Thoracic aorta (tissue), 2 donors: ENCODE data around the gene NDUFV1. TPM values are rescaled to one million over a fixed set of nuclear protein-coding genes. Genes with fewer than 3 reads are reported as not detected.
"Not testable (repeated sequence)": the region's sequence is repeated elsewhere in the genome, so short reads cannot be mapped to it uniquely, and the experiment has no call there.

Source experiments
- ATAC-seq: fragments of 150-250 bp; one replicate; pipeline ENCODE4 v1.8.0; 2017; ENCODE audit warnings: low read depth; ENCODE audit not compliant: insufficient number of reproducible peaks, low FRiP score
- DNase-seq: peaks from one replicate; pipeline ENCODE4 v3.0.0-alpha.2; 2020; ENCODE audit warnings: low spot score
- H3K27ac ChIP-seq, 2 donors: fragments of 200-600 bp; sonication (generic); 1 replicate in 1 of 2; 2 replicates in 1 of 2; pipeline ENCODE4 v1.5.1; 2016; ENCODE audit warnings: mild to moderate bottlenecking in 2 of 2, moderate library complexity in 2 of 2
- H3K27me3 ChIP-seq: fragments of 200-600 bp; sonication (generic); replicated peaks from 2 replicates; pipeline ENCODE4 v1.6.0; 2016; ENCODE audit warnings: mild to moderate bottlenecking; ENCODE audit not compliant: insufficient read depth
- H3K36me3 ChIP-seq: fragments of 200-600 bp; sonication (generic); one replicate; pipeline ENCODE4 v1.5.1; 2016
- H3K4me1 ChIP-seq, 2 donors: fragments of 200-600 bp; sonication (generic); 1 replicate in 1 of 2; 2 replicates in 1 of 2; pipeline versions ENCODE4 v1.5.1 to v1.6.0; 2016; ENCODE audit warnings: low read depth in 2 of 2, mild to moderate bottlenecking in 1 of 2; ENCODE audit not compliant: control insufficient read depth in 1 of 2
- H3K4me3 ChIP-seq: fragments of 200-600 bp; sonication (generic); 2 replicates; pipeline ENCODE4 v1.5.1; 2016; ENCODE audit warnings: mild to moderate bottlenecking
- H3K9me3 ChIP-seq: fragments of 200-600 bp; sonication (generic); 2 replicates; pipeline ENCODE4 v1.5.1; 2016
- CTCF ChIP-seq: fragments of 200-600 bp; sonication (generic); IDR thresholded peaks from one replicate; pipeline ENCODE4 v1.5.1; 2019; ENCODE audit warnings: antibody characterized with exemption
- total RNA-seq, 2 donors: library from RNA; depleted of rRNA; stranded (reverse); fragments of >200 nt; gene quantifications; one replicate each; pipeline versions ENCODE4 v1.1.0 to v1.2.3, GENCODE V29; 2016

Gene NDUFV1
- total RNA-seq, 2 donors from 2014 or later = 240 to 252 TPM

DNA sequence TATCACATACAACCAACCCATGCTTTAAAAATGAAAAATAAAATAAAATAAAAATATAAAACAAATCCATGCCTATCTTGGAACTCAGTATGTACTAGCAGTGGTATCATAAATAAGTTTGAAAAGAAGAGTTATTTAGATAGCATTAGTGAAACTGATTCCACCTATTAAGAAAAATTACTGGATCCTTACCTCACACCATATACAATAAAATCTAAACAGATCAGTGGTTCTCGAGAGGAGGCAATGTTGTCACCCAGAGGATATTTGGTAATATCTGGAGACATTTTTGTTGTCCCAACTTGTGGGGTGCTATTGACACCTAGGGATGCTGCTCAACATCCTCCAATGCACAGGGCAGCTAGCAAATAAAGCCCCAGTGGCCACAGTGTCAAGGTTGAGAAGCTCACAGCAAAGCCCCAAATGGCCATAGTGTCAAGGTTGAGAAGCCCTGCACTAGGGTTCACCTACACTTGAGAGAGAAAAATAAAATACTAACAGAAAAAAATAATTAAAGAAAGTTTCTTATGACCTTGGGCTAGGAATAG lies 9.9 kb upstream of the NDUFV1 start:
- no peaks in the 10 kb centered on the region for H3K36me3 ChIP-seq
- ATAC-seq (no peak), DNase-seq (no peak)
- H3K27ac ChIP-seq = no peak overlapping the region
- no peak for TF ChIP-seq CTCF
- no peak overlapping the region for H3K4me3 ChIP-seq
- H3K9me3 ChIP-seq = no peaks in the 10 kb centered on the region
- peaks cover 7 to 23% of the 10 kb centered on the region in 2 donors for H3K4me1 ChIP-seq
- no peaks in the 10 kb centered on the region for H3K27me3 ChIP-seq

DNA sequence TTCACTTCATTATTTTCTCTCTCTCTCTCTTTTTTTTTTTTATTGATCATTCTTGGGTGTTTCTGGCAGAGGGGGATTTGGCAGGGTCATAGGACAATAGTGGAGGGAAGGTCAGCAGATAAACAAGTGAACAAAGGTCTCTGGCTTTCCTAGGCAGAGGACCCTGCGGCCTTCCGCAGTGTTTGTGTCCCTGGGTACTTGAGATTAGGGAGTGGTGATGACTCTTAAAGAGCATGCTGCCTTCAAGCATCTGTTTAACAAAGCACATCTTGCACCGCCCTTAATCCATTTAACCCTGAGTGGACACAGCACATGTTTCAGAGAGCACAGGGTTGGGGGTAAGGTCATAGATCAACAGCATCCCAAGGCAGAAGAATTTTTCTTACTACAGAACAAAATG lies 9.3 kb upstream of the NDUFV1 start:
- H3K9me3 ChIP-seq, H3K27ac ChIP-seq, H3K36me3 ChIP-seq, ATAC-seq, H3K27me3 ChIP-seq, DNase-seq, H3K4me3 ChIP-seq: not testable (repeated sequence)
- peaks cover 7 to 23% of the 10 kb centered on the region in 2 donors for H3K4me1 ChIP-seq

- H3K27ac ChIP-seq, H3K27me3 ChIP-seq, H3K36me3 ChIP-seq, H3K9me3 ChIP-seq, DNase-seq, H3K4me3 ChIP-seq, ATAC-seq: not testable (repeated sequence)
- peaks cover 7 to 20% of the 10 kb centered on the region in 2 donors for H3K4me1 ChIP-seq
Observed at GRCh38 chr11:67597963-67598362, 8.8 kb upstream of the NDUFV1 start.

DNA sequence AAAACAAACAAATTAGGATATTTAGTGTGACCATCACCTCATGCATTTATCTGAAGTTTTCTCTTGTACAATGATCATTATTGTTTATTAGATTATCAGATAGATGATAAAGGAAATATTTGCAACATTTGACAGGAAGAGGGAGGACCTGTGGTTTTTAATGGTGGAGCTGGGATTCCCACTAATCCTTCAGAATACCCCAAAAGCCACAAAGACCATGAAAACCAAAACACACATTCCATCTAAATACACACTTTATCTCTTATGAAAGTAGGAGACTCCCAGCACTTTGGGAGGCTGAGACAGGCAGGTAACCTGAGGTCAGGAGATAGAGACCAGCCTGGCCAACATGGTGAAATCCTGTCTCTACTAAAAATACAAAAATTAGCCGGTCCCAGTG lies 7.6 kb upstream of the NDUFV1 start:
- ATAC-seq (no peak), DNase-seq (no peak)
- Histone ChIP-seq H3K36me3 (no peaks in the 10 kb centered on the region), H3K4me1 (peaks cover 3 to 8% of the 10 kb centered on the region in 2 donors), H3K9me3 (no peaks in the 10 kb centered on the region), H3K27ac (no peak overlapping the region), H3K4me3 (no peak overlapping the region), H3K27me3 (no peaks in the 10 kb centered on the region)
- no peak for TF ChIP-seq CTCF

- no peaks in the 10 kb centered on the region for H3K9me3 ChIP-seq
- no peak for ATAC-seq
- no peak overlapping the region for H3K27ac ChIP-seq
- DNase-seq = no peak
- H3K4me1 ChIP-seq = peaks cover 0 to 9% of the 10 kb centered on the region in 2 donors
- no peaks in the 10 kb centered on the region for H3K27me3 ChIP-seq
- H3K4me3 ChIP-seq = no peak overlapping the region
- H3K36me3 ChIP-seq = no peaks in the 10 kb centered on the region
- TF ChIP-seq CTCF = no peak
Observed at GRCh38 chr11:67600324-67601029, 6.3 kb upstream of the NDUFV1 start.

DNA sequence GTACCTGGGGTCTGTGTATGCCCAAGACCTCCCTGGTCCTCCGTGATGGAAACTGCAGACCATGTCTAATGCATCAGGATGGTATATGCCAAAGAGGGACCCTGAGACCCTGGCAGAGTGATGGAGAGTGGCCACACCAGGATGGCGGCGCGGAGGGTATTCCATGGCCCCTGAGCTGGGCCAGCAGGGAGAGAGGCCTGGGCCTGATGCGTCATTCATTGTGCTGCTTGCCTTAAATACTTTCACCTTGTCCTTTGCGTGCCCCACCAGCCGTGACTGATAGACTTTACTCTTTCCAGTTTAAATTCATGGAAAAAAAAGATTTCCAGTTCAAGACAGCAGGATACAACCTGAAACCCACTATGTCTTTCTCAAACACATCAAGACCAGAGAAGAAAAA lies 5.6 kb upstream of the NDUFV1 start:
- H3K27me3 ChIP-seq = no peaks in the 10 kb centered on the region
- H3K9me3 ChIP-seq = no peaks in the 10 kb centered on the region
- no peak for ATAC-seq

DNA sequence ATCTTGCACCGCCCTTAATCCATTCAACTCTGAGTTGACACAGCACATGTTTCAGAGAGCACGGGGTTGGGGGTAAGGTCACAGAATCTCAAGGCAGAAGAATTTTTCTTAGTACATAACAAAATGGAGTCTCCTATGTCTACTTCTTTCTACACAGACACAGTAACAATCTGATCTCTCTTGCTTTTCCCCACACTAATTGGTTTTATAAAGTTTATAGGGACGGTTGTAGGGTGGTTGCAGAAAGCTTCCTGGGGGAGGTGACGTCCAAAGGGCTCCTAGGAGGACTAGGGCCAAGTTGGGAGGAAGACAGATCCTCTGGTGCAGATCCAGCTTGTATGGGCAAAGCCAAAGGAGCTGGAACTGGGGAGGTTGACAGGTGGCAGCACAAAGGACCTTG lies 2.6 kb upstream of the NDUFV1 start:
- ATAC-seq, H3K27ac ChIP-seq, H3K27me3 ChIP-seq, H3K36me3 ChIP-seq, H3K4me3 ChIP-seq, DNase-seq, H3K9me3 ChIP-seq: not testable (repeated sequence)
- peaks cover 7 to 26% of the 10 kb centered on the region in 2 donors for H3K4me1 ChIP-seq

More for the DNA sequence above, 5.6 kb upstream of the NDUFV1 start:
- Histone ChIP-seq H3K27ac (no peak overlapping the region), H3K36me3 (no peaks in the 10 kb centered on the region), H3K4me3 (no peak overlapping the region), H3K4me1 (peaks cover 0 to 15% of the 10 kb centered on the region in 2 donors)
- DNase-seq = no peak
- no peak for TF ChIP-seq CTCF
